ENCODE results near the gene RRAD.
A peak's percentile ranks its signal among the peaks of the same experiment; 100 is the strongest.

Gene RRAD

DNA sequence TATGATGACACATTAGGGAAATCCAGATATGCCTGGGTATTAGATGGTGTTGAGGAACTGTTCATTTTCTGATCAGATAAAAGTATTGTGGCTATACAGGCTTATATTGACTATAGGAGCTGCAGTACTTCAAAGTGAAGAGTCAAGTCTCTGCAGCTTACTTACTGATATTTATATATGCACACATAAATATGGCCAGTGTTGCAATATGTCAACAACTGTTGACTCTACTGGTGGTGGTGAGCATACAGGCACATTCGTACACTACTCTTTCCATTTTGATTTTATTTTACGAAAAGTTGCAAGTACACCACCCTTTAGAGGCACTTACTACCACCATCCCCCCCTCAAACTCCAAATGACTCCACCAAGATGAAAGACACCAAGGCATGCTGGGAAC lies 6.3 kb upstream of the RRAD start:
- TF ChIP-seq LEF1 (IDR thresholded peaks at IDR 0.05; ENCODE audit: borderline replicate concordance) = no peak
- TF ChIP-seq, protein P1, sequence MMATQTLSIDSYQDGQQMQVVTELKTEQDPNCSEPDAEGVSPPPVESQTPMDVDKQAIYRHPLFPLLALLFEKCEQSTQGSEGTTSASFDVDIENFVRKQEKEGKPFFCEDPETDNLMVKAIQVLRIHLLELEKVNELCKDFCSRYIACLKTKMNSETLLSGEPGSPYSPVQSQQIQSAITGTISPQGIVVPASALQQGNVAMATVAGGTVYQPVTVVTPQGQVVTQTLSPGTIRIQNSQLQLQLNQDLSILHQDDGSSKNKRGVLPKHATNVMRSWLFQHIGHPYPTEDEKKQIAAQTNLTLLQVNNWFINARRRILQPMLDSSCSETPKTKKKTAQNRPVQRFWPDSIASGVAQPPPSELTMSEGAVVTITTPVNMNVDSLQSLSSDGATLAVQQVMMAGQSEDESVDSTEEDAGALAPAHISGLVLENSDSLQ (IDR thresholded peaks at IDR 0.05) = no peak
- TF ChIP-seq FOXK2 (IDR thresholded peaks at IDR 0.05) = no peak
- no peak for TF ChIP-seq SUZ12 (IDR thresholded peaks at IDR 0.05)
- no peak for TF ChIP-seq ARNT (IDR thresholded peaks at IDR 0.05)
- TF ChIP-seq SP1 (IDR thresholded peaks at IDR 0.05) = no peak
- TF ChIP-seq HDGF (IDR thresholded peaks at IDR 0.05; ENCODE audit: borderline replicate concordance) = no peak
- no peak for TF ChIP-seq BHLHE40 (IDR thresholded peaks at IDR 0.05; ENCODE audit: borderline replicate concordance)
- no peak for TF ChIP-seq ELF4 (IDR thresholded peaks at IDR 0.05)
- no peak for TF ChIP-seq FOXM1 (IDR thresholded peaks at IDR 0.05; ENCODE audit: borderline replicate concordance)
- TF ChIP-seq L3MBTL2 (conservative IDR thresholded peaks at IDR 0.05) = no peak
- no peak for TF ChIP-seq ZNF384 (IDR thresholded peaks at IDR 0.05)
- no peak for TF ChIP-seq FOXA1 (IDR thresholded peaks at IDR 0.05)
- TF ChIP-seq NFRKB (IDR thresholded peaks at IDR 0.05) = no peak
- no peak for TF ChIP-seq TARDBP (IDR thresholded peaks at IDR 0.05)
- TF ChIP-seq CTBP1 (IDR thresholded peaks at IDR 0.05; ENCODE audit: borderline replicate concordance) = no peak
- ChIA-PET CTCF (interaction anchor here (0.6 kb wide), 1 partner anchor 35 kb away, joined by 4 read pairs; no protein-coding TSS in a partner anchor), POLR2A (interaction anchor here (0.7 to 1.9 kb wide), 2 partner anchors 44 to 51 kb away, joined by 3 to 5 read pairs; partner anchors contain the start of gene PDP2)
- DNase-seq (ENCODE audit: extremely low spot score) = no peak

DNA sequence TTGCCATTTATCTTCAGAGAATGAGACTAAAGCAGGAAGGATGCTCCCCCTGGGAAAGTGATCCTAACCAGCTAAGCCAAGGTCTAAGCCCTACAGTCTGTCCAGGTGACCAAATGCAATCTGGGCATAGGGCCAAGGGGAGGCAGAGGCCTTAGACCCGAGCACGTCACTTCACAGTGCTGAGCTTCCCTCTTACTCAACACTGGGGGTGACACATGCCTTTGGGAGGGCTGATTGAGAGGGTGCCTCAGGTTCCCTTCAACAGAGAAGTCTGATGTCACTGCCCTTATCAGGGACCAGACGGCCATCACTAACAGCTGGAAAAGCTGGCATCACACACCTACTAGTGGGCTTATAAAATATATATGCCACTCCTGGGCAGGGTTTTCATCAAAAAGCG lies 4.9 kb upstream of the RRAD start:
- TF ChIP-seq SUZ12 (IDR thresholded peaks at IDR 0.05) (no peak), LEF1 (IDR thresholded peaks at IDR 0.05; ENCODE audit: borderline replicate concordance) (no peak), ZNF384 (IDR thresholded peaks at IDR 0.05) (no peak), NFRKB (IDR thresholded peaks at IDR 0.05) (no peak), TARDBP (IDR thresholded peaks at IDR 0.05) (no peak), L3MBTL2 (conservative IDR thresholded peaks at IDR 0.05) (no peak), ARNT (IDR thresholded peaks at IDR 0.05) (no peak), BHLHE40 (IDR thresholded peaks at IDR 0.05; ENCODE audit: borderline replicate concordance) (no peak), HDGF (IDR thresholded peaks at IDR 0.05; ENCODE audit: borderline replicate concordance) (no peak), FOXM1 (IDR thresholded peaks at IDR 0.05; ENCODE audit: borderline replicate concordance) (no peak), CTBP1 (IDR thresholded peaks at IDR 0.05; ENCODE audit: borderline replicate concordance) (no peak)
- TF ChIP-seq, protein P1 (IDR thresholded peaks at IDR 0.05) = no peak
- DNase-seq (ENCODE audit: extremely low spot score) = no peak
- ChIA-PET CTCF (interaction anchor here (1.2 kb wide), 1 partner anchor 35 kb away, joined by 4 read pairs; no protein-coding TSS in a partner anchor), POLR2A (interaction anchor here (0.6 to 1.9 kb wide), 2 partner anchors 30 to 50 kb away, joined by 3 to 5 read pairs; partner anchors contain the start of gene PDP2)

DNA sequence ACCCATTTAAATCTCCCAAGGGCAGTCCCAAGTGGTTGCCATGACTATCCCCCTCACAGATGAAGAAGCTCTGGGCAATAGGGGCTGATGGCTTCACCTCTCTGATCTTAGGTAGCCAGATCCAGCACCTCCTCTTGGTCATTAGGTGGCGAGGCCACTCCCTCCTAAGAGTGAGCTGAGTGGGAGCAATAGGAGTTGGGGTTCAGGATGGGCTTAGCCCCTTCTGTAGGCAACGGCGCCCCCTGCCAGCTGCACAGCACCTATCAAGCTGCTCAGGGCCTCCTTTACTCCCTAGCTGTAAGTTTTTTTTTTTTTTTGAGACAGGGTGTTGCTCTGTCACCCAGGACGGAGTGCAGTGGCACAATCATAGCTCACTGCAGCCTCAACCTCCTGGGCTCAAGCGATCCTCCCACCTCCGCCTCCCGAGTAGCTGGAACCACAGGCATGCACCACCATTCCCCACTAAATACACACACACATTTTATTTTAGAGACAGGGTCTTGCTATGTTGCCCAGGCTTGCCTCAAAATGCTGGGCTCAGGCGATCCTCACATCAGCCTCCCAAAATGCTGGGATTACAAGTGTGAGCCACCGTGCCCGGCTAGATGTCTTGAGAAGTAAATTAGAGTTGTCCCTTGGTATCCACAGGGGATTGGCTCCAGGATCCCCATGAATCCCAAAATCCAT lies 3.5 kb upstream of the RRAD start:
- no peak for DNase-seq (ENCODE audit: extremely low spot score)
- POLR2A ChIA-PET = interaction anchor here (0.6 to 1.4 kb wide), 3 partner anchors 24 to 42 kb away, joined by 3 read pairs; no protein-coding TSS in a partner anchor
- TF ChIP-seq ARNT (IDR thresholded peaks at IDR 0.05) = no peak
- TF ChIP-seq ZNF384 (IDR thresholded peaks at IDR 0.05) = peak; percentile 80; the same call in 1 of the 2 replicates
- CTCF ChIA-PET = interaction anchor here (0.6 to 3.5 kb wide), 10 partner anchors 19 to 734 kb away, joined by 3 to 27 read pairs (median 6); no protein-coding TSS in a partner anchor

DNA sequence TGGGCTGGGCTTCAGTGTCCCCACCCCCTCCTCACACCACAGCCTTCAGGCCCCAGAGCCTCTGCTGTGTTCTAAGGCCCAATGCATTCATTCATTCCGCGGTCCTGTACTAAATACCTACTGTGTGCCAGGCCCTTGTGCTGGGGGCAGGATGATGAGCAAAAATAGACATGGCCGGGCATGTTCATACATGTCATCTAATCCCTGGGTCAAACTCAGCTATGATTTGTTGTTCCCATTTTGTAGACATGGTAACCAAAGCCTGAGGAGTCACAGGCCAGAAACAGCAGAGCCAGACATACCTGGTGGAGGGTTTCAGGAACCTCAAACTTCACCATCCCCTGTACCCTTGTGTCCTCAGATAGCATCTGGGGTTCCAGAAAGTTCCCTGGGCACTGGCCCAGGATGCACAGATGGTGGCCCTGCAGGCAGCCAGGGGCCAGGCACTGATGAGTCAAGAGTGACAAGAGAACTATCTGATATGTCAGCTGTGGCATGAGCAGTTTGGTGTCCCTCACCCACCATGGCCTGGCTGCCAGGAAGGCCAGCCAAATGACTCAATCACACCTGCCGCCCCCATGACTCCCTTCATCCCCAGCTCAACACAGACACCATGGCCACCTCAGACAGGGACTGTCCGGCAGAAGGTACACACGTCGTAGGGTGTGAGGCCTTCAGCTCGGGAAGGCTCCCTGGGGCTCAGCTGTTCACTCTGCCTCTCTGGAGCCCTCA lies 2.7 kb upstream of the RRAD start:
- POLR2A ChIA-PET = interaction anchor here (0.6 to 1.4 kb wide), 3 partner anchors 23 to 43 kb away, joined by 3 read pairs; no protein-coding TSS in a partner anchor
- DNase-seq (ENCODE audit: extremely low spot score) = no peak
- TF ChIP-seq ELF4 (IDR thresholded peaks at IDR 0.05) (no peak), FOXM1 (IDR thresholded peaks at IDR 0.05; ENCODE audit: borderline replicate concordance) (no peak), FOXA1 (IDR thresholded peaks at IDR 0.05) (no peak), LEF1 (IDR thresholded peaks at IDR 0.05; ENCODE audit: borderline replicate concordance) (no peak), FOXK2 (IDR thresholded peaks at IDR 0.05) (no peak), SUZ12 (IDR thresholded peaks at IDR 0.05) (no peak), TARDBP (IDR thresholded peaks at IDR 0.05) (no peak), CTBP1 (IDR thresholded peaks at IDR 0.05; ENCODE audit: borderline replicate concordance) (no peak), BHLHE40 (IDR thresholded peaks at IDR 0.05; ENCODE audit: borderline replicate concordance) (no peak), NFRKB (IDR thresholded peaks at IDR 0.05) (no peak), L3MBTL2 (conservative IDR thresholded peaks at IDR 0.05) (no peak), SP1 (IDR thresholded peaks at IDR 0.05) (no peak), ZNF384 (IDR thresholded peaks at IDR 0.05) (no peak), ARNT (IDR thresholded peaks at IDR 0.05) (no peak)
- TF ChIP-seq, protein P1 (IDR thresholded peaks at IDR 0.05) = no peak
- CTCF ChIA-PET = interaction anchor here (0.6 to 3.5 kb wide), 9 partner anchors 18 to 249 kb away, joined by 3 to 27 read pairs (median 6); no protein-coding TSS in a partner anchor

DNA sequence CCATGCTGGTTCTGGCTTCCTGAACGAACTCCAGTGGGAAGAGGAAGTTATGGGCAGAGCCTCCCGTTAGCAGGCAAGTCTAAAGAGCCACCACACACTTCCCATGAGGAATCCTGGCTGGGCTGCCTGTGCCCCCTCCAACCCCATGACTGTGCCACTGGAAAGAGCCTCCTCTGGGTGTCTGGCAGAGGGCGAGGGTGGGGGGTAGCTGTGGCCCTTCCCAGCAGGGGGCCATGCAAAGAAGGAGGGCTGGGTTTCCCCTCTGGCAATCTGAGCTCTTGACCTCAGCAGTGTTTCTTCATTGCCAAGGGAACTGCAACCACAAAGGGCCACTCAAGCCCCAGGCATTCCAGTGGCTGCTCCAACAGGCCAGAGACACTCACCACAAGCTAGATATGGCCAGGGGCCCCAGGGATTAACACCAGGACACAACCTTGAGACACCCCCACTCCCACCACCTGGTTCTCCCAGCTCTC lies 1.7 kb upstream of the RRAD start:
- TF ChIP-seq HDGF (IDR thresholded peaks at IDR 0.05; ENCODE audit: borderline replicate concordance) (no peak), CTBP1 (IDR thresholded peaks at IDR 0.05; ENCODE audit: borderline replicate concordance) (no peak), SP1 (IDR thresholded peaks at IDR 0.05) (no peak), BHLHE40 (IDR thresholded peaks at IDR 0.05; ENCODE audit: borderline replicate concordance) (no peak)
- ChIA-PET CTCF (interaction anchor here (1.2 to 3.5 kb wide), 3 partner anchors 32 to 54 kb away, joined by 3 to 27 read pairs (median 5); no protein-coding TSS in a partner anchor), POLR2A (interaction anchor here (1.0 to 1.9 kb wide), 2 partner anchors 17 to 22 kb away, joined by 3 to 8 read pairs; no protein-coding TSS in a partner anchor)
- DNase-seq (ENCODE audit: extremely low spot score) = no peak

All from HEK293T (cell line).